Measurements from ENCODE around the gene SPDYE3. TPM values are rescaled to one million over a fixed set of nuclear protein-coding genes. Genes with fewer than 3 reads are reported as not detected.

The SPDYE3 gene
- total and polyA plus RNA-seq, 4 donors, result 0.07 to 1.7 TPM; not detected in 2

DNA sequence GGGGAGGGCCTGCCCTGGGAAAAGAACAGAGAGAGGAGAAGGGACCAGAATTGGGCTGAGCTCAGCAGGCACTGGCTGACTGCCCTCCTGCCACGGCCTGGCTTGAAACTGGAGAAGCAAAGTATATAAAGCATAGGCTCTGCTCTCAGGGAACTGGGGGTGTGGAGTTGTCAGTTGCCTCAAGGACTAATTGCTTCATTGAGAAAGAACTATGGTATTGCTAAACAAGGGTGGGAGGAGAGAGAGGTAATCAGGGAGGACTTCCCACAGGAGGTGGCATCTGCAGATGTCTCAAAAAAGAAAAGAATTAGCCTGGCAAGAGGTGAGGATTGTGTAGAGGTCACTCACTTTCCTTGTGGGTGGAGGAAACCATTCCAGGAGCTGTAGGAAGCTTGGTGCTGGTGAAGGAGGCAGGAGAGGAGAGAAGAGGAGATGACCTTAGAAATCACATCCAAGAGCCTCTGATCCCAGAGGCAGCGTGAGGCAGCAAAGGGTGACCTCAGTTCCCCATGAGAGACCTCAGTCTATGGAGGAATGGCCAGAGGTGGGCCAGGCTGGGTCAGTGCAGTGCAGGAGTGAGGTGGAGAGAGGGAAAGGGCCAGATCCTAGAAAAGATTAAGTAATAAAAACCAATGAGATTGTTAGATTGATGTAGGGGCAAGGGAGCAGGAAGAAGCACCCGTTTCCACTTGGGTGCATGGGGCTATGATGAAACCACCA lies 52.8 kb downstream of the SPDYE3 start:
- WGBS, result 93% methylated on average over 3 of the region's 3 CpGs
- Histone ChIP-seq H3K27me3 (ENCODE audit: control insufficient read depth in 4 of 4, insufficient read depth in 4 of 4, low read length in 3 of 4) (no peaks in the 10 kb centered on the region), H3K4me3 (ENCODE audit: low read depth in 1 of 3, low read length in 3 of 3) (no peak overlapping the region), H3K36me3 (ENCODE audit: control insufficient read depth in 4 of 4, insufficient read depth in 3 of 4, low read depth in 1 of 4, low read length in 3 of 4) (peaks cover 16 to 69% (median 48%) of the 10 kb centered on the region in 4 donors), H3K27ac (ENCODE audit: low read depth in 1 of 2, low read length in 2 of 2) (no peak overlapping the region), H3K4me1 (ENCODE audit: control insufficient read depth in 4 of 4, insufficient read depth in 4 of 4, low read length in 3 of 4) (no peaks in the 10 kb centered on the region), H3K9ac (ENCODE audit: low read depth in 1 of 2, low read length in 2 of 2) (no peak overlapping the region), H3K9me3 (ENCODE audit: control insufficient read depth in 4 of 4, low read length in 3 of 4) (no peaks in the 10 kb centered on the region)
- TF ChIP-seq, protein P1, sequence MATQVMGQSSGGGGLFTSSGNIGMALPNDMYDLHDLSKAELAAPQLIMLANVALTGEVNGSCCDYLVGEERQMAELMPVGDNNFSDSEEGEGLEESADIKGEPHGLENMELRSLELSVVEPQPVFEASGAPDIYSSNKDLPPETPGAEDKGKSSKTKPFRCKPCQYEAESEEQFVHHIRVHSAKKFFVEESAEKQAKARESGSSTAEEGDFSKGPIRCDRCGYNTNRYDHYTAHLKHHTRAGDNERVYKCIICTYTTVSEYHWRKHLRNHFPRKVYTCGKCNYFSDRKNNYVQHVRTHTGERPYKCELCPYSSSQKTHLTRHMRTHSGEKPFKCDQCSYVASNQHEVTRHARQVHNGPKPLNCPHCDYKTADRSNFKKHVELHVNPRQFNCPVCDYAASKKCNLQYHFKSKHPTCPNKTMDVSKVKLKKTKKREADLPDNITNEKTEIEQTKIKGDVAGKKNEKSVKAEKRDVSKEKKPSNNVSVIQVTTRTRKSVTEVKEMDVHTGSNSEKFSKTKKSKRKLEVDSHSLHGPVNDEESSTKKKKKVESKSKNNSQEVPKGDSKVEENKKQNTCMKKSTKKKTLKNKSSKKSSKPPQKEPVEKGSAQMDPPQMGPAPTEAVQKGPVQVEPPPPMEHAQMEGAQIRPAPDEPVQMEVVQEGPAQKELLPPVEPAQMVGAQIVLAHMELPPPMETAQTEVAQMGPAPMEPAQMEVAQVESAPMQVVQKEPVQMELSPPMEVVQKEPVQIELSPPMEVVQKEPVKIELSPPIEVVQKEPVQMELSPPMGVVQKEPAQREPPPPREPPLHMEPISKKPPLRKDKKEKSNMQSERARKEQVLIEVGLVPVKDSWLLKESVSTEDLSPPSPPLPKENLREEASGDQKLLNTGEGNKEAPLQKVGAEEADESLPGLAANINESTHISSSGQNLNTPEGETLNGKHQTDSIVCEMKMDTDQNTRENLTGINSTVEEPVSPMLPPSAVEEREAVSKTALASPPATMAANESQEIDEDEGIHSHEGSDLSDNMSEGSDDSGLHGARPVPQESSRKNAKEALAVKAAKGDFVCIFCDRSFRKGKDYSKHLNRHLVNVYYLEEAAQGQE (IDR thresholded peaks at IDR 0.05), result no peak
- TF ChIP-seq HNF4G (IDR thresholded peaks at IDR 0.05) (no peak), HNF4A (conservative IDR thresholded peaks at IDR 0.05) (no peak), RAD21 (IDR thresholded peaks at IDR 0.05) (no peak), YY1 (IDR thresholded peaks at IDR 0.05) (no peak), SP1 (IDR thresholded peaks at IDR 0.05) (no peak), EGR1 (IDR thresholded peaks at IDR 0.05; ENCODE audit: low read depth in 2 of 2) (no peak), NR2F2 (IDR thresholded peaks at IDR 0.05) (no peak), GABPA (IDR thresholded peaks at IDR 0.05 in 1 of 2, conservative IDR thresholded peaks at IDR 0.05 in 1 of 2) (no peak), CTCF (IDR thresholded peaks at IDR 0.05; ENCODE audit: low read depth, low read length, missing input control) (no peak), FOXA1 (IDR thresholded peaks at IDR 0.05) (no peak), JUND (IDR thresholded peaks at IDR 0.05) (no peak), TAF1 (conservative IDR thresholded peaks at IDR 0.05) (no peak), RXRA (IDR thresholded peaks at IDR 0.05) (no peak), FOXA2 (IDR thresholded peaks at IDR 0.05) (no peak), ATF3 (IDR thresholded peaks at IDR 0.05) (no peak), ZBTB33 (IDR thresholded peaks at IDR 0.05) (no peak)
- TF ChIP-seq, protein P2, sequence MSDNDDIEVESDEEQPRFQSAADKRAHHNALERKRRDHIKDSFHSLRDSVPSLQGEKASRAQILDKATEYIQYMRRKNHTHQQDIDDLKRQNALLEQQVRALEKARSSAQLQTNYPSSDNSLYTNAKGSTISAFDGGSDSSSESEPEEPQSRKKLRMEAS (IDR thresholded peaks at IDR 0.05), result no peak
- no peak for DNase-seq (ENCODE audit: low spot score)
